Heart right ventricle (tissue), 16 donors: Measurements from ENCODE around the gene DLEC1. TPM values are rescaled to one million over a fixed set of nuclear protein-coding genes. Genes with fewer than 3 reads are reported as not detected.

ENCODE experiments used
- ATAC-seq, 8 donors: fragments of 200-7000 bp; cut with Tn5 transposase; one replicate each; pipeline ENCODE4 v1.9.1; 2020; ENCODE audit warnings: mild to moderate bottlenecking in 8 of 8, moderate library complexity in 8 of 8, moderate number of reproducible peaks in 1 of 8
- DNase-seq, 2 donors: peaks; one replicate each; pipeline ENCODE4 v3.0.0-alpha.2; 2020
- H3K27ac ChIP-seq, 10 donors: fragments of 200-600 bp; sonication (generic) in 2 of 10; one replicate each; pipeline versions ENCODE4 v1.5.0 to v1.8.0; 2020 to 2022; ENCODE audit warnings: mild to moderate bottlenecking in 3 of 10
- H3K27me3 ChIP-seq, 7 donors: fragments of 200-600 bp; one replicate each; pipeline ENCODE4 v1.8.0; 2021 to 2022; ENCODE audit warnings: mild to moderate bottlenecking in 2 of 7
- H3K36me3 ChIP-seq, 9 donors: fragments of 200-600 bp; sonication (generic) in 1 of 9; one replicate each; pipeline versions ENCODE4 v1.5.0 to v1.8.0; 2020 to 2022; ENCODE audit warnings: mild to moderate bottlenecking in 2 of 9
- H3K4me1 ChIP-seq, 9 donors: fragments of 200-600 bp; sonication (generic) in 1 of 9; one replicate each; pipeline versions ENCODE4 v1.5.0 to v1.8.0; 2020 to 2022; ENCODE audit warnings: mild to moderate bottlenecking in 4 of 9
- H3K4me3 ChIP-seq, 10 donors: fragments of 200-600 bp; sonication (generic) in 2 of 10; one replicate each; pipeline versions ENCODE4 v1.5.0 to v1.8.0; 2020 to 2022; ENCODE audit warnings: mild to moderate bottlenecking in 7 of 10, moderate library complexity in 2 of 10
- H3K9me3 ChIP-seq, 11 donors: fragments of 200-600 bp in 10 of 11; sonication (generic) in 2 of 11; one replicate each; pipeline versions ENCODE4 v1.5.0 to v1.8.0; 2013 to 2022; ENCODE audit warnings: mild to moderate bottlenecking in 2 of 11, control low read depth in 1 of 11, moderate library complexity in 1 of 11
- WGBS, 2 donors: extraction: QIAGEN DNeasy Blood & Tissue Kit; methylation state at CpG; one replicate each; pipeline ENCODE4 v1.1.7; 2013; ENCODE audit warnings: inconsistent platforms in 1 of 2; 5-methylcytosine and 5-hydroxymethylcytosine counted together
- intact Hi-C, 10 donors: fragments of 100-400 bp; cut with DNase I; formaldehyde crosslinking; loops; one replicate each; pipeline versions ENCODE4 v1.11.1 to v1.14.2; 2022
- polyA plus RNA-seq, 2 donors: library from polyadenylated mRNA; stranded (reverse); fragments of 200-250 nt; gene quantifications; one replicate each; pipeline ENCODE4 v1.2.3, GENCODE V29; 2013
- total RNA-seq, 10 donors: library from RNA; stranded (reverse); fragmentation: NEBNext Ultra II Directional in 3 of 10; extraction: Animal tissue kit (Norgen Biotek cat#: 25700) in 3 of 10; gene quantifications; one replicate each; pipeline versions ENCODE4 v1.2.1 to v1.2.4, GENCODE V29; 2021 to 2023
- TF ChIP-seq, protein P1 (sequence below), 9 donors: fragments of 200-600 bp; sonication (generic) in 2 of 9; IDR thresholded peaks; one replicate each; pipeline versions ENCODE4 v1.5.0 to v1.8.0; 2021 to 2022; ENCODE audit warnings: antibody characterized with exemption in 9 of 9, mild to moderate bottlenecking in 5 of 9, moderate library complexity in 1 of 9
- donor health status: Arrhythmogenic right ventricular cardiomyopathy.
- donor health status: ischemic (EF 13 %, LVEDD 7.1; RV severe dilation, severe dysfunction).
- donor health status: healthy with polysubstance abuse.
- donor health status: DM: no; HTN: yes; CAD: no.
- donor health status: DM: no; HTN: no; CAD: no.
- donor health status: ischemic (EF 25% LVEDD 6.9; RV normal size, moderate dysfunction).
- donor health status: ischemic (EF 25% LVEDD 5.7; RV mildly dilated, moderate dysfunction).
- donor health status: healthy.
- donor health status: DM: yes; HTN: yes; CAD: no.
- donor health status: Ischemic cardiomyopathy.
- donor health status: ischemic (EF 35%, LVEDD 5.7; RV mildly dilated, moderate dysfunction).
- donor health status: nonischemic (EF 11% LVEDD 7.7; RV severe dilation, severe dysfunction).
- donor health status: DM: yes; HTN: yes; CAD: no.
- donor health status: PGD.
- donor health status: ischemic (EF 29% LVEDD 5.4; RV normal size, mild dysfunction).
- donor health status: nonischemic (EF 23%, LVEDD 6.1; RV moderate dilation, normal function).

The DLEC1 gene
- total and polyA plus RNA-seq, 12 donors, result 0.09 to 0.66 (median 0.30) TPM; not detected in 4

DNA sequence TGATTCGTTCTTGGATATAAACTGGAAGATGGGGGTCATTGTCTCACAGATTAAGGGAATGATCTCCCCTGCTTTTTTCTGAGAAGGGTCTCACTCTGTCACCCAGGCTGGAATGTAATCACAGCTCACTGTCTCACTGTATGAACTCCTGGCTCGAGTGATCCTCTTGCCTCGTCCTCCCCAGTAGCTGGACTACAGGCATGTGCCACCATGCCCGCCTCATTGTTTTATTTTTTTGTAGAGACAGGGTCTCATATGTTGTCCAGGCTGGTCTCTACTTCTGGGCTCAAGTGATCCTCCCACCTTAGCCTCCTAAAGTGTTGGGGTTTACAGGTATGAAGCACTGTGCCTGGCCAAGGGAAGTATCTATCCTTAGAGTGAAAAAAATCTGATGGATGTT, 131.7 kb downstream of the DLEC1 start:
- no peaks in the 10 kb centered on the region for H3K36me3 ChIP-seq
- intact Hi-C loops, result no loop called here
- no peak overlapping the region for H3K27ac ChIP-seq
- DNase-seq (no peak), ATAC-seq (no peak)
- TF ChIP-seq, protein P1, sequence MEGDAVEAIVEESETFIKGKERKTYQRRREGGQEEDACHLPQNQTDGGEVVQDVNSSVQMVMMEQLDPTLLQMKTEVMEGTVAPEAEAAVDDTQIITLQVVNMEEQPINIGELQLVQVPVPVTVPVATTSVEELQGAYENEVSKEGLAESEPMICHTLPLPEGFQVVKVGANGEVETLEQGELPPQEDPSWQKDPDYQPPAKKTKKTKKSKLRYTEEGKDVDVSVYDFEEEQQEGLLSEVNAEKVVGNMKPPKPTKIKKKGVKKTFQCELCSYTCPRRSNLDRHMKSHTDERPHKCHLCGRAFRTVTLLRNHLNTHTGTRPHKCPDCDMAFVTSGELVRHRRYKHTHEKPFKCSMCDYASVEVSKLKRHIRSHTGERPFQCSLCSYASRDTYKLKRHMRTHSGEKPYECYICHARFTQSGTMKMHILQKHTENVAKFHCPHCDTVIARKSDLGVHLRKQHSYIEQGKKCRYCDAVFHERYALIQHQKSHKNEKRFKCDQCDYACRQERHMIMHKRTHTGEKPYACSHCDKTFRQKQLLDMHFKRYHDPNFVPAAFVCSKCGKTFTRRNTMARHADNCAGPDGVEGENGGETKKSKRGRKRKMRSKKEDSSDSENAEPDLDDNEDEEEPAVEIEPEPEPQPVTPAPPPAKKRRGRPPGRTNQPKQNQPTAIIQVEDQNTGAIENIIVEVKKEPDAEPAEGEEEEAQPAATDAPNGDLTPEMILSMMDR (IDR thresholded peaks at IDR 0.05), result no peak
- WGBS, 2 donors, result 78 to 89% methylated on average over 4 of the region's 4 CpGs
- H3K4me1 ChIP-seq, result peaks cover 3 to 68% (median 28%) of the 10 kb centered on the region in 9 donors
- no peak overlapping the region for H3K4me3 ChIP-seq
- H3K27me3 ChIP-seq, result no peaks in the 10 kb centered on the region
- H3K9me3 ChIP-seq, result no peaks in the 10 kb centered on the region

DNA sequence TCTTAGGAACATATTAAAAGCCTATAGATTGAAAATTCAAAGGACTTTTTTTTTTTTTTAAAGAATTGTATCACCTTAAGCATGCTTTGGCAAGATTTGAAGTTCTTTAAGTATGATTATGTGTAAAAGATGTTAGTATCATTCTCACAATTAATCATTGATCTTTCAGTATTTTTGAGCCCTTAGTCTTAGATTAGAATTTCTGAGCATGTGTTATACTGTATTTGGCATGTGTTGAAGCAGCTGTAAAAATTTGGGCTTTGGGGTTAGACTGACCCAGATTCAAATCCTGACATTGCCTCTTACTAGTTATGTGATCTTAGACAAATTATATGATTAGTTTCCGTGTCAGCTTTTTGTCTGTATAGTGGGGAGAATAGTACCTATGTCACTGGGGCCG, 132.6 kb downstream of the DLEC1 start:
- intact Hi-C loops, result no loop called here
- no peak overlapping the region for H3K27ac ChIP-seq
- H3K4me1 ChIP-seq, result peaks cover 0 to 64% (median 23%) of the 10 kb centered on the region in 9 donors
- ATAC-seq (no peak), DNase-seq (no peak)
- TF ChIP-seq, protein P1 (IDR thresholded peaks at IDR 0.05), result no peak
- no peaks in the 10 kb centered on the region for H3K36me3 ChIP-seq
- H3K4me3 ChIP-seq, result no peak overlapping the region
- WGBS, 2 donors, result 89 to 90% methylated on average over 2 of the region's 2 CpGs
- no peaks in the 10 kb centered on the region for H3K9me3 ChIP-seq
- H3K27me3 ChIP-seq, result no peaks in the 10 kb centered on the region

Other genes starting within 250 kb of the DLEC1 start
- 10 to 100 TPM; 27.8 to 51.5 (median 42.0) TPM for gene CTDSPL, start 177.3 kb upstream of the DLEC1 start, total RNA-seq
- 10 to 100 TPM in 1 of 2 donors, 1 to 10 TPM in 1; 5.4 to 11.3 TPM for gene CTDSPL, start 177.3 kb upstream of the DLEC1 start, polyA plus RNA-seq
- 1 to 10 TPM; 1.2 to 3.7 (median 2.1) TPM for gene VILL, start 48.4 kb upstream of the DLEC1 start, total RNA-seq
- 1 to 10 TPM; 4.8 to 6.4 TPM for gene VILL, start 48.4 kb upstream of the DLEC1 start, polyA plus RNA-seq
- 10 to 100 TPM in 6 of 10 donors, 1 to 10 TPM in 4; 6.3 to 17.7 (median 10.1) TPM for gene PLCD1, start 9.6 kb upstream of the DLEC1 start, total RNA-seq
- gene PLCD1, start 9.6 kb upstream of the DLEC1 start, polyA plus RNA-seq, result 10 to 100 TPM; 13.0 to 20.0 TPM
- 100 to 1,000 TPM; 102 to 136 (median 117) TPM for gene ACAA1, start 97.9 kb downstream of the DLEC1 start, total RNA-seq
- gene ACAA1, start 97.9 kb downstream of the DLEC1 start, polyA plus RNA-seq, result 100 to 1,000 TPM in 1 of 2 donors, 10 to 100 TPM in 1; 76.4 to 133 TPM
- gene MYD88, start 99.5 kb downstream of the DLEC1 start, total RNA-seq, result 10 to 100 TPM in 2 of 10 donors, 1 to 10 TPM in 8; 4.2 to 22.3 (median 6.8) TPM
- 10 to 100 TPM in 1 of 2 donors, 1 to 10 TPM in 1; 7.1 to 11.1 TPM for gene MYD88, start 99.5 kb downstream of the DLEC1 start, polyA plus RNA-seq
- gene OXSR1, start 126.3 kb downstream of the DLEC1 start, total RNA-seq, result 10 to 100 TPM; 27.3 to 38.4 (median 31.6) TPM
- gene OXSR1, start 126.3 kb downstream of the DLEC1 start, polyA plus RNA-seq, result 10 to 100 TPM; 13.7 to 15.9 TPM
- gene SLC22A13, start 226.6 kb downstream of the DLEC1 start, total RNA-seq, result under 1 TPM in 6 of 10 donors, not detected in 4; 0.13 to 0.49 (median 0.25) TPM
- gene SLC22A13, start 226.6 kb downstream of the DLEC1 start, polyA plus RNA-seq, result under 1 TPM; 0.03 to 0.44 TPM
- gene SLC22A14, start 243.1 kb downstream of the DLEC1 start, total RNA-seq, result under 1 TPM in 2 of 10 donors, not detected in 8; 0.17 to 0.28 TPM
- gene SLC22A14, start 243.1 kb downstream of the DLEC1 start, polyA plus RNA-seq, result under 1 TPM; 0.06 to 0.37 TPM